SK-N-SH treated with all-trans-retinoic acid at 6 μM for 48 hours (cell line): Measurements from ENCODE around the gene PHYH.

ENCODE experiments used
- ATAC-seq: fragments of 200-7000 bp; cut with Tn5 transposase; 3 replicates; pipeline ENCODE4 v1.9.1; 2020; ENCODE audit warnings: mild to moderate bottlenecking, moderate library complexity
- ARNTL ChIP-seq: fragments of 450-650 bp; formaldehyde crosslinking; IDR thresholded peaks from 2 replicates; pipeline ENCODE4 v1.5.0; 2020; ENCODE audit warnings: low read depth, mild to moderate bottlenecking, moderate library complexity, borderline replicate concordance
- CSDC2 ChIP-seq: fragments of 250-450 bp; sonication (Bioruptor Pico); IDR thresholded peaks from 2 replicates; pipeline ENCODE4 v1.5.0; 2020; ENCODE audit warnings: mild to moderate bottlenecking, moderate library complexity
- CSRNP3 ChIP-seq: fragments of 250-450 bp; sonication (Bioruptor Pico); IDR thresholded peaks from 2 replicates; pipeline ENCODE4 v1.5.1; 2021; ENCODE audit warnings: mild to moderate bottlenecking, moderate library complexity
- ESRRG ChIP-seq: fragments of 250-450 bp; sonication (Bioruptor Pico); IDR thresholded peaks from 2 replicates; pipeline ENCODE4 v1.6.1; 2021; ENCODE audit warnings: mild to moderate bottlenecking
- GLIS3 ChIP-seq: fragments of 250-450 bp; sonication (Bioruptor Pico); IDR thresholded peaks from 2 replicates; pipeline ENCODE4 v1.5.0; 2020; ENCODE audit warnings: mild to moderate bottlenecking, moderate library complexity
- OSR1 ChIP-seq: fragments of 250-450 bp; sonication (Bioruptor Pico); IDR thresholded peaks from 2 replicates; pipeline ENCODE4 v1.8.0; 2022; ENCODE audit warnings: moderate library complexity, mild to moderate bottlenecking, inconsistent platforms
- PPARA ChIP-seq: fragments of 250-450 bp; sonication (Bioruptor Pico); IDR thresholded peaks from 2 replicates; pipeline ENCODE4 v1.5.0; 2020; ENCODE audit warnings: mild to moderate bottlenecking, borderline replicate concordance
- SNAI2 ChIP-seq: fragments of 250-450 bp; sonication (Bioruptor Pico); IDR thresholded peaks from 2 replicates; pipeline ENCODE4 v1.5.0; 2020; ENCODE audit warnings: mild to moderate bottlenecking, moderate library complexity
- TCF4 ChIP-seq: fragments of 250-450 bp; sonication (Bioruptor Pico); IDR thresholded peaks from 2 replicates; pipeline ENCODE4 v1.8.0; 2021; ENCODE audit warnings: mild to moderate bottlenecking, moderate library complexity, borderline replicate concordance
- TOX ChIP-seq: fragments of 250-450 bp; sonication (Bioruptor Pico); IDR thresholded peaks from 2 replicates; pipeline ENCODE4 v1.8.0; 2021; ENCODE audit warnings: mild to moderate bottlenecking, moderate library complexity, borderline replicate concordance
- ZC3H10 ChIP-seq: fragments of 250-450 bp; sonication (Bioruptor Pico); IDR thresholded peaks from 2 replicates; pipeline ENCODE4 v1.5.1; 2021; ENCODE audit warnings: mild to moderate bottlenecking, moderate library complexity
- ZFP3 ChIP-seq: fragments of 250-450 bp; sonication (Bioruptor Pico); IDR thresholded peaks from 2 replicates; pipeline ENCODE4 v1.5.0; 2020; ENCODE audit warnings: mild to moderate bottlenecking, moderate library complexity
- ZFP30 ChIP-seq: fragments of 450-650 bp; formaldehyde crosslinking; IDR thresholded peaks from 2 replicates; pipeline ENCODE4 v1.5.0; 2022; ENCODE audit warnings: mild to moderate bottlenecking, moderate library complexity
- ZNF565 ChIP-seq: fragments of 450-650 bp; formaldehyde crosslinking; conservative IDR thresholded peaks from 2 replicates; pipeline ENCODE4 v1.5.0; 2020; ENCODE audit warnings: low read depth, mild to moderate bottlenecking, moderate library complexity
- ZNF70 ChIP-seq: fragments of 450-650 bp; formaldehyde crosslinking; IDR thresholded peaks from 2 replicates; pipeline ENCODE4 v1.5.0; 2020; ENCODE audit warnings: mild to moderate bottlenecking, moderate library complexity
- ZNF8 ChIP-seq: fragments of 450-650 bp; formaldehyde crosslinking; IDR thresholded peaks from 2 replicates; pipeline ENCODE4 v1.5.0; 2020; ENCODE audit warnings: mild to moderate bottlenecking, moderate library complexity
- TF ChIP-seq, protein P1 (sequence below): fragments of 250-450 bp; sonication (Bioruptor Pico); IDR thresholded peaks from 2 replicates; pipeline ENCODE4 v1.8.0; 2021; ENCODE audit warnings: low read depth, mild to moderate bottlenecking, moderate library complexity, borderline replicate concordance
- TF ChIP-seq, protein P2 (sequence below): fragments of 250-450 bp; sonication (Bioruptor Pico); IDR thresholded peaks from 2 replicates; pipeline ENCODE4 v1.8.0; 2020; ENCODE audit warnings: mild to moderate bottlenecking, moderate library complexity, borderline replicate concordance
- TF ChIP-seq, protein P3 (sequence below): fragments of 250-450 bp; sonication (Bioruptor Pico); IDR thresholded peaks from 2 replicates; pipeline ENCODE4 v1.5.0; 2020; ENCODE audit warnings: mild to moderate bottlenecking, moderate library complexity
- TF ChIP-seq, protein P4 (sequence below): fragments of 250-450 bp; sonication (Bioruptor Pico); IDR thresholded peaks from 2 replicates; pipeline ENCODE4 v1.5.1; 2020; ENCODE audit warnings: low read depth, mild to moderate bottlenecking, moderate library complexity

PHYH gene

GRCh38 chr10:13262433-13262832 is 37.4 kb downstream of the PHYH start:
- no peak for ATAC-seq
- TF ChIP-seq, protein P1, sequence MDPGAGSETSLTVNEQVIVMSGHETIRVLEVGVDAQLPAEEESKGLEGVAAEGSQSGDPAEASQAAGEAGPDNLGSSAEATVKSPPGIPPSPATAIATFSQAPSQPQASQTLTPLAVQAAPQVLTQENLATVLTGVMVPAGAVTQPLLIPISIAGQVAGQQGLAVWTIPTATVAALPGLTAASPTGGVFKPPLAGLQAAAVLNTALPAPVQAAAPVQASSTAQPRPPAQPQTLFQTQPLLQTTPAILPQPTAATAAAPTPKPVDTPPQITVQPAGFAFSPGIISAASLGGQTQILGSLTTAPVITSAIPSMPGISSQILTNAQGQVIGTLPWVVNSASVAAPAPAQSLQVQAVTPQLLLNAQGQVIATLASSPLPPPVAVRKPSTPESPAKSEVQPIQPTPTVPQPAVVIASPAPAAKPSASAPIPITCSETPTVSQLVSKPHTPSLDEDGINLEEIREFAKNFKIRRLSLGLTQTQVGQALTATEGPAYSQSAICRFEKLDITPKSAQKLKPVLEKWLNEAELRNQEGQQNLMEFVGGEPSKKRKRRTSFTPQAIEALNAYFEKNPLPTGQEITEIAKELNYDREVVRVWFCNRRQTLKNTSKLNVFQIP (CRISPR knock-in tag): no peak
- TF ChIP-seq OSR1 (CRISPR knock-in tag) (no peak), GLIS3 (CRISPR knock-in tag) (no peak), TOX (CRISPR knock-in tag) (no peak), TCF4 (no peak), PPARA (CRISPR knock-in tag) (no peak), SNAI2 (no peak)
- TF ChIP-seq, protein P2, sequence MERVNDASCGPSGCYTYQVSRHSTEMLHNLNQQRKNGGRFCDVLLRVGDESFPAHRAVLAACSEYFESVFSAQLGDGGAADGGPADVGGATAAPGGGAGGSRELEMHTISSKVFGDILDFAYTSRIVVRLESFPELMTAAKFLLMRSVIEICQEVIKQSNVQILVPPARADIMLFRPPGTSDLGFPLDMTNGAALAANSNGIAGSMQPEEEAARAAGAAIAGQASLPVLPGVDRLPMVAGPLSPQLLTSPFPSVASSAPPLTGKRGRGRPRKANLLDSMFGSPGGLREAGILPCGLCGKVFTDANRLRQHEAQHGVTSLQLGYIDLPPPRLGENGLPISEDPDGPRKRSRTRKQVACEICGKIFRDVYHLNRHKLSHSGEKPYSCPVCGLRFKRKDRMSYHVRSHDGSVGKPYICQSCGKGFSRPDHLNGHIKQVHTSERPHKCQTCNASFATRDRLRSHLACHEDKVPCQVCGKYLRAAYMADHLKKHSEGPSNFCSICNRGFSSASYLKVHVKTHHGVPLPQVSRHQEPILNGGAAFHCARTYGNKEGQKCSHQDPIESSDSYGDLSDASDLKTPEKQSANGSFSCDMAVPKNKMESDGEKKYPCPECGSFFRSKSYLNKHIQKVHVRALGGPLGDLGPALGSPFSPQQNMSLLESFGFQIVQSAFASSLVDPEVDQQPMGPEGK (CRISPR knock-in tag): no peak
- TF ChIP-seq, all 23 proteins: peak for 0

- no peak for TF ChIP-seq ZFP3 (CRISPR knock-in tag)
- TF ChIP-seq ZNF70 (CRISPR knock-in tag): no peak
- no peak for TF ChIP-seq TCF4
- TF ChIP-seq ARNTL (CRISPR knock-in tag): no peak
- no peak for TF ChIP-seq OSR1 (CRISPR knock-in tag)
- TF ChIP-seq, protein P3, sequence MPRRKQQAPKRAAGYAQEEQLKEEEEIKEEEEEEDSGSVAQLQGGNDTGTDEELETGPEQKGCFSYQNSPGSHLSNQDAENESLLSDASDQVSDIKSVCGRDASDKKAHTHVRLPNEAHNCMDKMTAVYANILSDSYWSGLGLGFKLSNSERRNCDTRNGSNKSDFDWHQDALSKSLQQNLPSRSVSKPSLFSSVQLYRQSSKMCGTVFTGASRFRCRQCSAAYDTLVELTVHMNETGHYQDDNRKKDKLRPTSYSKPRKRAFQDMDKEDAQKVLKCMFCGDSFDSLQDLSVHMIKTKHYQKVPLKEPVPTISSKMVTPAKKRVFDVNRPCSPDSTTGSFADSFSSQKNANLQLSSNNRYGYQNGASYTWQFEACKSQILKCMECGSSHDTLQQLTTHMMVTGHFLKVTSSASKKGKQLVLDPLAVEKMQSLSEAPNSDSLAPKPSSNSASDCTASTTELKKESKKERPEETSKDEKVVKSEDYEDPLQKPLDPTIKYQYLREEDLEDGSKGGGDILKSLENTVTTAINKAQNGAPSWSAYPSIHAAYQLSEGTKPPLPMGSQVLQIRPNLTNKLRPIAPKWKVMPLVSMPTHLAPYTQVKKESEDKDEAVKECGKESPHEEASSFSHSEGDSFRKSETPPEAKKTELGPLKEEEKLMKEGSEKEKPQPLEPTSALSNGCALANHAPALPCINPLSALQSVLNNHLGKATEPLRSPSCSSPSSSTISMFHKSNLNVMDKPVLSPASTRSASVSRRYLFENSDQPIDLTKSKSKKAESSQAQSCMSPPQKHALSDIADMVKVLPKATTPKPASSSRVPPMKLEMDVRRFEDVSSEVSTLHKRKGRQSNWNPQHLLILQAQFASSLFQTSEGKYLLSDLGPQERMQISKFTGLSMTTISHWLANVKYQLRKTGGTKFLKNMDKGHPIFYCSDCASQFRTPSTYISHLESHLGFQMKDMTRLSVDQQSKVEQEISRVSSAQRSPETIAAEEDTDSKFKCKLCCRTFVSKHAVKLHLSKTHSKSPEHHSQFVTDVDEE (CRISPR knock-in tag): no peak
- TF ChIP-seq ZNF8 (CRISPR knock-in tag): no peak
- no peak for TF ChIP-seq SNAI2
- no peak for TF ChIP-seq ESRRG (CRISPR knock-in tag)
- ATAC-seq: no peak
Measured at GRCh38 chr10:13257621-13258140, 42.2 kb downstream of the PHYH start.

GRCh38 chr10:13256627-13257026 is 43.2 kb downstream of the PHYH start:
- TF ChIP-seq ZFP30 (CRISPR knock-in tag): no peak
- TF ChIP-seq ZFP3 (CRISPR knock-in tag): no peak
- no peak for TF ChIP-seq OSR1 (CRISPR knock-in tag)
- TF ChIP-seq, protein P4, sequence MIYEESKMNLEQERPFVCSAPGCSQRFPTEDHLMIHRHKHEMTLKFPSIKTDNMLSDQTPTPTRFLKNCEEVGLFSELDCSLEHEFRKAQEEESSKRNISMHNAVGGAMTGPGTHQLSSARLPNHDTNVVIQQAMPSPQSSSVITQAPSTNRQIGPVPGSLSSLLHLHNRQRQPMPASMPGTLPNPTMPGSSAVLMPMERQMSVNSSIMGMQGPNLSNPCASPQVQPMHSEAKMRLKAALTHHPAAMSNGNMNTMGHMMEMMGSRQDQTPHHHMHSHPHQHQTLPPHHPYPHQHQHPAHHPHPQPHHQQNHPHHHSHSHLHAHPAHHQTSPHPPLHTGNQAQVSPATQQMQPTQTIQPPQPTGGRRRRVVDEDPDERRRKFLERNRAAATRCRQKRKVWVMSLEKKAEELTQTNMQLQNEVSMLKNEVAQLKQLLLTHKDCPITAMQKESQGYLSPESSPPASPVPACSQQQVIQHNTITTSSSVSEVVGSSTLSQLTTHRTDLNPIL: no peak
- no peak for TF ChIP-seq TCF4
- TF ChIP-seq TOX (CRISPR knock-in tag): no peak
- TF ChIP-seq, protein P3 (CRISPR knock-in tag): no peak
- no peak for TF ChIP-seq ZNF8 (CRISPR knock-in tag)
- TF ChIP-seq PPARA (CRISPR knock-in tag): no peak
- no peak for TF ChIP-seq SNAI2
- TF ChIP-seq ESRRG (CRISPR knock-in tag): no peak
- no peak for TF ChIP-seq CSRNP3 (CRISPR knock-in tag)
- no peak for TF ChIP-seq ZC3H10
- TF ChIP-seq ZNF565 (CRISPR knock-in tag): no peak
- TF ChIP-seq, protein P1 (CRISPR knock-in tag): no peak
- no peak for TF ChIP-seq ZNF70 (CRISPR knock-in tag)
- TF ChIP-seq, protein P2 (CRISPR knock-in tag): no peak
- TF ChIP-seq CSDC2 (CRISPR knock-in tag): no peak
- TF ChIP-seq, all 23 proteins: peak for 0
- no peak for ATAC-seq
